ENCODE data around the gene POLRMT.

DNA sequence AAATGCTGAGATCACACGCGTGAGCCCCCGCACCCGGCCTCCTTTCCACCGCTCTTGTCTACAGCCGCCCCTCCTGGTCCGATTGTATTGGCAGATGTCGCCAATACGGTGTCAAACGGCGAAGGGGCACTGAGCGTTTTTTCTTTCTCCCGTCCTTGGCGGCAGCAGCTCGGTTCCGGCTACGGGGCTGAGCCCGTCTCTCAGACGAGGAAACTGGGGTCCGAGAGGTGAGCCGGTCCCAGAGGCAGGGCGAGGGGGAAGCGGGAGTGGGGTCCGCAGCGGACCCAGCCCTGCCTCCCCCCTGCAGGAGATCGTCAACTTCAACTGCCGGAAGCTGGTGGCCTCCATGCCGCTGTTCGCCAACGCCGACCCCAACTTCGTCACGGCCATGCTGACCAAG, 20.4 kb downstream of the POLRMT start:
- TF ChIP-seq TEAD4 (CRISPR knock-in tag; IDR thresholded peaks at IDR 0.05) (no peak), CTCF (IDR thresholded peaks at IDR 0.05) (no peak), CREB1 (CRISPR knock-in tag; IDR thresholded peaks at IDR 0.05) (no peak), NR2C2 (CRISPR knock-in tag; IDR thresholded peaks at IDR 0.05) (no peak), ATF3 (CRISPR knock-in tag; conservative IDR thresholded peaks at IDR 0.05) (no peak), ZNF263 (CRISPR knock-in tag; IDR thresholded peaks at IDR 0.05; ENCODE audit: low read depth) (no peak), HMGXB4 (CRISPR knock-in tag; IDR thresholded peaks at IDR 0.05) (no peak)
- TF ChIP-seq, protein P1, sequence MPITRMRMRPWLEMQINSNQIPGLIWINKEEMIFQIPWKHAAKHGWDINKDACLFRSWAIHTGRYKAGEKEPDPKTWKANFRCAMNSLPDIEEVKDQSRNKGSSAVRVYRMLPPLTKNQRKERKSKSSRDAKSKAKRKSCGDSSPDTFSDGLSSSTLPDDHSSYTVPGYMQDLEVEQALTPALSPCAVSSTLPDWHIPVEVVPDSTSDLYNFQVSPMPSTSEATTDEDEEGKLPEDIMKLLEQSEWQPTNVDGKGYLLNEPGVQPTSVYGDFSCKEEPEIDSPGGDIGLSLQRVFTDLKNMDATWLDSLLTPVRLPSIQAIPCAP (CRISPR knock-in tag; IDR thresholded peaks at IDR 0.05): no peak
- TF ChIP-seq, protein P2, sequence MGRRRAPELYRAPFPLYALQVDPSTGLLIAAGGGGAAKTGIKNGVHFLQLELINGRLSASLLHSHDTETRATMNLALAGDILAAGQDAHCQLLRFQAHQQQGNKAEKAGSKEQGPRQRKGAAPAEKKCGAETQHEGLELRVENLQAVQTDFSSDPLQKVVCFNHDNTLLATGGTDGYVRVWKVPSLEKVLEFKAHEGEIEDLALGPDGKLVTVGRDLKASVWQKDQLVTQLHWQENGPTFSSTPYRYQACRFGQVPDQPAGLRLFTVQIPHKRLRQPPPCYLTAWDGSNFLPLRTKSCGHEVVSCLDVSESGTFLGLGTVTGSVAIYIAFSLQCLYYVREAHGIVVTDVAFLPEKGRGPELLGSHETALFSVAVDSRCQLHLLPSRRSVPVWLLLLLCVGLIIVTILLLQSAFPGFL (CRISPR knock-in tag; IDR thresholded peaks at IDR 0.05; ENCODE audit: borderline replicate concordance): no peak
- TF ChIP-seq, protein P3, sequence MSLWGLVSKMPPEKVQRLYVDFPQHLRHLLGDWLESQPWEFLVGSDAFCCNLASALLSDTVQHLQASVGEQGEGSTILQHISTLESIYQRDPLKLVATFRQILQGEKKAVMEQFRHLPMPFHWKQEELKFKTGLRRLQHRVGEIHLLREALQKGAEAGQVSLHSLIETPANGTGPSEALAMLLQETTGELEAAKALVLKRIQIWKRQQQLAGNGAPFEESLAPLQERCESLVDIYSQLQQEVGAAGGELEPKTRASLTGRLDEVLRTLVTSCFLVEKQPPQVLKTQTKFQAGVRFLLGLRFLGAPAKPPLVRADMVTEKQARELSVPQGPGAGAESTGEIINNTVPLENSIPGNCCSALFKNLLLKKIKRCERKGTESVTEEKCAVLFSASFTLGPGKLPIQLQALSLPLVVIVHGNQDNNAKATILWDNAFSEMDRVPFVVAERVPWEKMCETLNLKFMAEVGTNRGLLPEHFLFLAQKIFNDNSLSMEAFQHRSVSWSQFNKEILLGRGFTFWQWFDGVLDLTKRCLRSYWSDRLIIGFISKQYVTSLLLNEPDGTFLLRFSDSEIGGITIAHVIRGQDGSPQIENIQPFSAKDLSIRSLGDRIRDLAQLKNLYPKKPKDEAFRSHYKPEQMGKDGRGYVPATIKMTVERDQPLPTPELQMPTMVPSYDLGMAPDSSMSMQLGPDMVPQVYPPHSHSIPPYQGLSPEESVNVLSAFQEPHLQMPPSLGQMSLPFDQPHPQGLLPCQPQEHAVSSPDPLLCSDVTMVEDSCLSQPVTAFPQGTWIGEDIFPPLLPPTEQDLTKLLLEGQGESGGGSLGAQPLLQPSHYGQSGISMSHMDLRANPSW (CRISPR knock-in tag; conservative IDR thresholded peaks at IDR 0.05; ENCODE audit: low read depth): no peak
